GM18499 (cell line): ENCODE results near the gene MAST1.
"Not testable (repeated sequence)": the region's sequence is repeated elsewhere in the genome, so short reads cannot be mapped to it uniquely, and the experiment has no call there.

Source experiments
- ATAC-seq: cut with Tn5 transposase; IDR thresholded peaks from one replicate; pipeline ENCODE4 v1.9.1; 2021; ENCODE audit warnings: moderate number of reproducible peaks; ENCODE audit not compliant: insufficient read depth, unreplicated experiment

Gene MAST1

GRCh38 chr19:12800466-12800770, 37.9 kb upstream of the MAST1 start:
- no peak for ATAC-seq

GRCh38 chr19:12800923-12801465, 37.3 kb upstream of the MAST1 start:
- ATAC-seq: no peak

GRCh38 chr19:12801466-12802266, 36.6 kb upstream of the MAST1 start, which contains the start of the genes PRDX2 and THSD8:
PRDX2 (minus strand) TSS chr19:12801800; CDS start chr19:12801261, 539 bp downstream.
THSD8 (plus strand) TSS chr19:12802069; CDS start chr19:12802072, 3 bp downstream.
- ATAC-seq: no peak

- ATAC-seq: no peak
These were observed 35.8 kb upstream of the MAST1 start for GRCh38 chr19:12802267-12803106.

- no peak for ATAC-seq
These were observed 34.3 kb upstream of the MAST1 start for GRCh38 chr19:12804051-12804450.

GRCh38 chr19:12806242-12807081, 31.9 kb upstream of the MAST1 start, which contains the start of gene RNASEH2A:
RNASEH2A (plus strand) TSS chr19:12806584; CDS start chr19:12806674, 90 bp downstream.
- no peak for ATAC-seq

- ATAC-seq: no peak
These were observed 23.2 kb upstream of the MAST1 start for GRCh38 chr19:12815088-12815487.

GRCh38 chr19:12817188-12817587, 21.1 kb upstream of the MAST1 start:
- not testable (repeated sequence) for ATAC-seq

- not testable (repeated sequence) for ATAC-seq
These were observed 20.5 kb upstream of the MAST1 start for GRCh38 chr19:12817810-12818209.

- ATAC-seq: no peak
These were observed 16.6 kb upstream of the MAST1 start for GRCh38 chr19:12821761-12822160.

GRCh38 chr19:12825254-12826131, 12.8 kb upstream of the MAST1 start:
- no peak for ATAC-seq

- ATAC-seq: no peak
These were observed 9.8 kb upstream of the MAST1 start for GRCh38 chr19:12828494-12828893.

GRCh38 chr19:12833418-12833737, 4.9 kb upstream of the MAST1 start:
- ATAC-seq: no peak

- ATAC-seq: no peak
These were observed 4.4 kb upstream of the MAST1 start for GRCh38 chr19:12833738-12834565.

GRCh38 chr19:12834566-12834943, 3.8 kb upstream of the MAST1 start, which contains the start of gene RTBDN:
RTBDN (minus strand) TSS chr19:12834579; CDS start chr19:12829979, 4,600 bp downstream.
- ATAC-seq: no peak

- ATAC-seq: no peak
These were observed 3.1 kb upstream of the MAST1 start for GRCh38 chr19:12834976-12835757.

- no peak for ATAC-seq
These were observed 1.8 kb upstream of the MAST1 start for GRCh38 chr19:12836529-12836863.

- no peak for ATAC-seq
These were observed 1.1 kb upstream of the MAST1 start for GRCh38 chr19:12837225-12837624.
